Adipocyte (in vitro differentiated cells): ENCODE results near the gene SDHAF1.
"Not testable (repeated sequence)": the region's sequence is repeated elsewhere in the genome, so short reads cannot be mapped to it uniquely, and the experiment has no call there.

Experiments
- DNase-seq: peaks from one replicate; pipeline ENCODE4 v3.0.0-alpha.2; 2015; ENCODE audit warnings: low read depth
- H3K27me3 ChIP-seq: replicated peaks from 2 replicates; pipeline ENCODE4 v1.7.0; 2013; ENCODE audit warnings: mild to moderate bottlenecking, low read length, moderate library complexity; ENCODE audit not compliant: control insufficient read depth, insufficient read depth
- H3K36me3 ChIP-seq: 2 replicates; pipeline ENCODE4 v1.7.0; 2013; ENCODE audit warnings: low read length, mild to moderate bottlenecking, moderate library complexity; ENCODE audit not compliant: control insufficient read depth, insufficient read depth, severe bottlenecking
- H3K4me1 ChIP-seq: 2 replicates; pipeline ENCODE4 v1.7.0; 2013; ENCODE audit warnings: mild to moderate bottlenecking, low read length, moderate library complexity; ENCODE audit not compliant: control insufficient read depth, insufficient read depth
- H3K4me3 ChIP-seq: 2 replicates; pipeline ENCODE4 v1.7.0; 2013; ENCODE audit warnings: mild to moderate bottlenecking, low read length, moderate library complexity
- H3K9ac ChIP-seq: 2 replicates; pipeline ENCODE4 v1.7.0; 2013; ENCODE audit warnings: mild to moderate bottlenecking, low read length, moderate library complexity
- H3K9me3 ChIP-seq: 2 replicates; pipeline ENCODE4 v1.7.0; 2013; ENCODE audit warnings: mild to moderate bottlenecking, low read length, moderate library complexity; ENCODE audit not compliant: control insufficient read depth

SDHAF1 gene

GRCh38 chr19:36026091-36026876 lies 31.3 kb downstream of the SDHAF1 start:
- Histone ChIP-seq H3K27me3 (no peaks in the 10 kb centered on the region), H3K4me3 (no peak overlapping the region), H3K4me1 (peaks cover 16% of the 10 kb centered on the region), H3K9me3 (no peaks in the 10 kb centered on the region), H3K9ac (no peak overlapping the region), H3K36me3 (peaks cover 57% of the 10 kb centered on the region)
- no peak for DNase-seq

GRCh38 chr19:36027696-36028095 lies 32.7 kb downstream of the SDHAF1 start:
- Histone ChIP-seq H3K4me3 (no peak overlapping the region), H3K36me3 (peaks cover 47% of the 10 kb centered on the region), H3K27me3 (no peaks in the 10 kb centered on the region), H3K4me1 (peaks cover 23% of the 10 kb centered on the region), H3K9me3 (no peaks in the 10 kb centered on the region), H3K9ac (no peak overlapping the region)
- no peak for DNase-seq

DNA sequence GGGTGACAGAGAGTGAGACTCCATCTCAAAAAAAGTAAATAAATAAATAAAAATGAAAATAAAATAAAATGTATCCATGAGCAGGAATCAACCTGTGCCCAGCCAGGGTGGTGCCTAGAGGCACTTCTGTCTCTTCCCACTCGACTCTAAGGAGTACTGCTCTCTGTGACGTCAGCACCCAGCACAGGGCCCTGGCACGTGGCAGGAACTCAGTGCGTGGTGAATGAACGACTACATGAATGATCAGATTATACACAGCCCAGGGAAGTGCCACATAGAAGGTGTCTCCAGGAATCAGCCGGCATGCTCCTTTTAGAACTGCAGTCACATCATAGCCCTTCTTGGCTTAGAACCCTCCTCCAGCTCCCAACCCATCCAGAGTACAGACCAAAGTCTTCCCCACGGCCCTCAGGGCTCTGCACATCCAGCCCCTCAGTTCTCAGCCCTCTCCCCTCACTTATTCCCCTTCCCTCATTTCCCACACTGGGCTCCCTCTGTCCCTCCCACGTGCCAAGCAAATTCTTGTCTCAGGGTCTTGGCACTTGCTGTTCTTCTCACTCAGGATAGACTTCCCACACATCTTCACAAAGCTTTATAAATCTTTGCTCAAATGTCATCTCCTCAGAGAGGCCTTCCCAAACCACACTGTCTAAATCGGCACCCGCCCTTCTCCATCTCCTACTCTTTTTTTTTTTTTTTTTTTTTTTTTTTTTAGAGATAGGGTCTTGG lies 33.5 kb downstream of the SDHAF1 start:
- no peak overlapping the region for H3K4me3 ChIP-seq
- no peak for DNase-seq

GRCh38 chr19:36030264-36031148 lies 35.5 kb downstream of the SDHAF1 start:
- no peak overlapping the region for H3K4me3 ChIP-seq
- DNase-seq = peak; percentile 25

More for the DNA sequence above, 33.5 kb downstream of the SDHAF1 start:
- Histone ChIP-seq H3K9ac (no peak overlapping the region), H3K36me3 (peaks cover 41% of the 10 kb centered on the region), H3K4me1 (peaks cover 27% of the 10 kb centered on the region), H3K27me3 (no peaks in the 10 kb centered on the region), H3K9me3 (no peaks in the 10 kb centered on the region)

DNA sequence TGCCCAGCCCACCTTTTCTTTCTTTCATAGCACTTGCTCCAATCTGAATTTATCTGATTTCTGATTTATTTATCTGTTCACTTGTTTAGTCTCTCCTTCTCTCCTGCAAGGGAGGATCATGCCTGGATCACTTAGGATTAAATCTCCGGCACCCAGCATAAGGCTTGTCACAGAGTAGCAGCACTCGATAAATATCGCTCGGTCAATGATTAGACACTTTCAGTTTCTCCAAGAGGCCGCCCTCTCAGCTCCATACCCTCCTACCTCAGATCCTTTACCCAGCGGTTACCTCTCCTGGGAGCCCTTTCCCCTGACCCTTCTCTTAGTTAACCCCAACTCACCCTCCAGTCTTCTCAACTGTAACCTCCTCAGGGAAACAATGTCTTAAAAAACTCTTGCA lies 36.3 kb downstream of the SDHAF1 start:
- Histone ChIP-seq H3K36me3 (peaks cover 24% of the 10 kb centered on the region), H3K27me3 (no peaks in the 10 kb centered on the region), H3K4me3 (peak overlapping the region; percentile 77), H3K9me3 (no peaks in the 10 kb centered on the region), H3K4me1 (peaks cover 27% of the 10 kb centered on the region), H3K9ac (peak overlapping the region; percentile 88)
- DNase-seq = no peak

More at GRCh38 chr19:36030264-36031148, 35.5 kb downstream of the SDHAF1 start:
- Histone ChIP-seq H3K4me1 (peaks cover 27% of the 10 kb centered on the region), H3K36me3 (peaks cover 30% of the 10 kb centered on the region), H3K9ac (peak overlapping the region; percentile 50), H3K9me3 (no peaks in the 10 kb centered on the region), H3K27me3 (no peaks in the 10 kb centered on the region)

DNA sequence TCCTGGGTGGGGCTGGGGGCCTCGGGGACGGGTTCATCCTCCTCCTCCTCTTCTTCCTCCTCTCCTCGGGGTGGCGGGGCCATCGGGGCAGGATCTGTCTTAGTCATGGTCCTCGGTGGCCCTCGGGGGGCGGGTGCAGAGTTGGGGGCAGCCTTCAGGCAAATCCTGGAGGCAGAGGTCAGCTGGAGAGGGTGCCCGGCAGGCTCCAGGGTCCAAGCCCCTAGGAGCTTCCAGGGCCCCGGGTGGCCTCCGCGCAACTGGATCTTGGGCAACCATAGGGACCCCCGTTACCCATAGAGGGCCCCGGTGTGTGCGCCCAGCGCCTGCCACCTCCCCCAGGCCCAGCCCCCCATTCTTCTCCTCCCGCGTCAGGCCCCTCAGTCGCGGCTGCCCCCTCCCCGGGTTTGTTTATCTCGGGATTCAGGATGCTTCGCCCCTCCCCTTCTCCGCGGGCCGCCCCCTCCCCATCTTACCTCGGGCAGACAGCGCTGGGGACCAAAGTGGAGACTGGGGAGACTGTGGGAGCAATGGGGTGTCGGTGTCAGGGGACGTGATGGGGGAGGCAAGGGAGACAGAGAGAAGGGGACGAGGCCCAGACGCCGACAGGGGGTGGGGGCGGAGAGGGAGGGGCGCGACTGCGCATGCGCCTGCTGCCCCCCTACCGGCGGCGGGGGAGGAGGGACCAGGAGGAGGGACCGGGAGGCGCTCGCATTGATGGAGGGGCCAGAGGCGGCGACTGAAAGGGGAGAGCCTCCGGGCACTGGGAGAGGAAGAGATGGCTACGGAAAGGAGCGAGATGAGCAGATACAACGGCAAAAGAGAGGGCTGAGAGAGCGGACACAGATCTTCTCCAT lies 37.5 kb downstream of the SDHAF1 start, which contains the start of gene CLIP3:
TSS of gene CLIP3 (minus strand) at position 623 of the 854 bp plus-strand sequence. CDS start at position 107, 516 bp downstream.
- no peaks in the 10 kb centered on the region for H3K27me3 ChIP-seq
- peaks cover 27% of the 10 kb centered on the region for H3K4me1 ChIP-seq
- peak within 1 kb of the TSS; percentile 88 for H3K9ac ChIP-seq
- peak; percentile 90 for DNase-seq
- peaks cover 12% of the 10 kb centered on the region for H3K36me3 ChIP-seq
- H3K4me3 ChIP-seq = peak within 1 kb of the TSS; percentile 77
- no peaks in the 10 kb centered on the region for H3K9me3 ChIP-seq

GRCh38 chr19:36040495-36040894 lies 45.5 kb downstream of the SDHAF1 start:
- DNase-seq = no peak
- H3K4me3 ChIP-seq = no peak overlapping the region

GRCh38 chr19:36041092-36041491 lies 46.1 kb downstream of the SDHAF1 start:
- DNase-seq, H3K9me3 ChIP-seq, H3K27me3 ChIP-seq, H3K36me3 ChIP-seq: not testable (repeated sequence)
- Histone ChIP-seq H3K4me3 (peak overlapping the region; percentile 15), H3K9ac (peak overlapping the region; percentile 58), H3K4me1 (peaks cover 28% of the 10 kb centered on the region)

More at GRCh38 chr19:36040495-36040894, 45.5 kb downstream of the SDHAF1 start:
- Histone ChIP-seq H3K4me1 (peaks cover 22% of the 10 kb centered on the region), H3K9me3 (no peaks in the 10 kb centered on the region), H3K36me3 (peaks cover 10% of the 10 kb centered on the region), H3K9ac (no peak overlapping the region), H3K27me3 (no peaks in the 10 kb centered on the region)

GRCh38 chr19:36041831-36042230 lies 46.8 kb downstream of the SDHAF1 start:
- H3K9ac ChIP-seq = peak overlapping the region; percentile 58
- H3K4me1 ChIP-seq = peaks cover 35% of the 10 kb centered on the region
- peak; percentile 94 for DNase-seq
- peak overlapping the region; percentile 15 for H3K4me3 ChIP-seq
- no peaks in the 10 kb centered on the region for H3K9me3 ChIP-seq
- H3K36me3 ChIP-seq = peaks cover 9% of the 10 kb centered on the region
- no peaks in the 10 kb centered on the region for H3K27me3 ChIP-seq

DNA sequence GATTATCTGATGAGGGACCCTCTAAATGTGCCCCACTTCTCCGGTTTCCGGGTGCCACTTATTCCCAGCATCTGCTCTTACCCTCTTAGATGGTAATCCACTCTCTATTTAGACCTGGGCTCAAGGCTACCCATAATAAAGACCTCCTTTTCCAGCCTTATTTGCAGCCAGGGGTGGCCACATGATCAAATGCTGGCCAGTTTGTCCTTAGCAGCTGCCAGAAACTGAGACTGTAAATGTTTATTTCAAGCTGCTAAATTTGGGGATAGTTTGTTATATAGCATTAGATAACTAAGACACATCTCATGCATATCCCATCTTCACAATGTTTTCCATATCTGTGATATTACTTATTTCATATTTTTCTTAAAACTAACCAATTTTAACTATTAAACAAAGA lies 49.0 kb downstream of the SDHAF1 start:
- peak overlapping the region; percentile 22 for H3K9ac ChIP-seq
- H3K27me3 ChIP-seq = no peaks in the 10 kb centered on the region
- no peak for DNase-seq
- H3K4me3 ChIP-seq = no peak overlapping the region
- peaks cover 49% of the 10 kb centered on the region for H3K4me1 ChIP-seq
- peaks cover 3% of the 10 kb centered on the region for H3K36me3 ChIP-seq
- H3K9me3 ChIP-seq = no peaks in the 10 kb centered on the region
